ENCODE data around the gene NTRK2.

The NTRK2 gene

DNA sequence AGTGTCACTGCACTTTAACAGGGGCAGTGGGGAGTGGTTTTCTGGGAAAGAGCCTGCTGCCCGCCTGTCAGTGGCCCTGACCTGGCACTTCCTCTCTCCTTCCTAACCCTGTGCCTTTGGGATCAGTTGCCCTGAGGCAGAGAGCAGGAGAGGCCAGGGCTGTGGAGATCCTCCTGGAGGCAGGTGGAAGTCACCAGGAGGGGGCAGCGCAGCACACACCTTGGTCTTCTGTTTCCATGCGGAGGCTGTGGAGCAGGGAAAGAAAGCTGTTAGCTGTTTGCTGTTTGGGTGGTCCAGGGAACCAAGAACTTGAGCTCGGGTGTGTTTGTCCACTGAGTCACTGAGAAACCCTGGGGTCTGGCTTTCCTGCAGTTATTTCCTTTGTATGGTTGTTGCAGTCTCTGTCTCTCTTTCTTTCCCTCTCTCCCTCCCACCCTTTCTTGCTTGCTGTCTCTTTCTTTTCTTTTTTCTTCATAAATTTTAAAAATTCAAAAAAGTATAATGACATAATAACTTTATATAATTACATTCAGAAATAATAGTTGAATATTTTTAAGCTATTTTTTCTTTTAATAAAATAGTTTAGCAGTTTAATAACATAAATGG, 28.1 kb downstream of the NTRK2 start:
- TF ChIP-seq, protein P1, sequence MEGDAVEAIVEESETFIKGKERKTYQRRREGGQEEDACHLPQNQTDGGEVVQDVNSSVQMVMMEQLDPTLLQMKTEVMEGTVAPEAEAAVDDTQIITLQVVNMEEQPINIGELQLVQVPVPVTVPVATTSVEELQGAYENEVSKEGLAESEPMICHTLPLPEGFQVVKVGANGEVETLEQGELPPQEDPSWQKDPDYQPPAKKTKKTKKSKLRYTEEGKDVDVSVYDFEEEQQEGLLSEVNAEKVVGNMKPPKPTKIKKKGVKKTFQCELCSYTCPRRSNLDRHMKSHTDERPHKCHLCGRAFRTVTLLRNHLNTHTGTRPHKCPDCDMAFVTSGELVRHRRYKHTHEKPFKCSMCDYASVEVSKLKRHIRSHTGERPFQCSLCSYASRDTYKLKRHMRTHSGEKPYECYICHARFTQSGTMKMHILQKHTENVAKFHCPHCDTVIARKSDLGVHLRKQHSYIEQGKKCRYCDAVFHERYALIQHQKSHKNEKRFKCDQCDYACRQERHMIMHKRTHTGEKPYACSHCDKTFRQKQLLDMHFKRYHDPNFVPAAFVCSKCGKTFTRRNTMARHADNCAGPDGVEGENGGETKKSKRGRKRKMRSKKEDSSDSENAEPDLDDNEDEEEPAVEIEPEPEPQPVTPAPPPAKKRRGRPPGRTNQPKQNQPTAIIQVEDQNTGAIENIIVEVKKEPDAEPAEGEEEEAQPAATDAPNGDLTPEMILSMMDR (conservative IDR thresholded peaks at IDR 0.05; ENCODE audit: low read depth, low read length), result peak; percentile 60
- no peak overlapping the region for H3K4me3 ChIP-seq (ENCODE audit: low read depth, low read length)
- DNase-seq (ENCODE audit: low read depth), result peak; percentile 39

- DNase-seq (ENCODE audit: low read depth), result no peak
- TF ChIP-seq, protein P1 (conservative IDR thresholded peaks at IDR 0.05; ENCODE audit: low read depth, low read length), result no peak
These were observed 28.8 kb downstream of the NTRK2 start for GRCh38 chr9:84698323-84698722.

GRCh38 chr9:84699984-84700383, 30.5 kb downstream of the NTRK2 start:
- no peak overlapping the region for H3K4me3 ChIP-seq (ENCODE audit: low read depth, low read length)
- TF ChIP-seq, protein P1 (conservative IDR thresholded peaks at IDR 0.05; ENCODE audit: low read depth, low read length), result no peak
- no peak for DNase-seq (ENCODE audit: low read depth)

More at GRCh38 chr9:84698323-84698722, 28.8 kb downstream of the NTRK2 start:
- no peak overlapping the region for H3K4me3 ChIP-seq (ENCODE audit: low read depth, low read length)

- DNase-seq (ENCODE audit: low read depth), result no peak
- TF ChIP-seq, protein P1 (conservative IDR thresholded peaks at IDR 0.05; ENCODE audit: low read depth, low read length), result no peak
These were observed 32.3 kb downstream of the NTRK2 start for GRCh38 chr9:84701801-84702200.

GRCh38 chr9:84702471-84702870, 32.9 kb downstream of the NTRK2 start:
- TF ChIP-seq, protein P1 (conservative IDR thresholded peaks at IDR 0.05; ENCODE audit: low read depth, low read length), result no peak
- H3K4me3 ChIP-seq (ENCODE audit: low read depth, low read length), result no peak overlapping the region
- DNase-seq (ENCODE audit: low read depth), result no peak

More at GRCh38 chr9:84701801-84702200, 32.3 kb downstream of the NTRK2 start:
- no peak overlapping the region for H3K4me3 ChIP-seq (ENCODE audit: low read depth, low read length)

- TF ChIP-seq, protein P1 (conservative IDR thresholded peaks at IDR 0.05; ENCODE audit: low read depth, low read length), result no peak
- H3K4me3 ChIP-seq (ENCODE audit: low read depth, low read length), result no peak overlapping the region
- no peak for DNase-seq (ENCODE audit: low read depth)
These were observed 34.3 kb downstream of the NTRK2 start for GRCh38 chr9:84703793-84704192.

GRCh38 chr9:84705128-84705527, 35.6 kb downstream of the NTRK2 start:
- no peak overlapping the region for H3K4me3 ChIP-seq (ENCODE audit: low read depth, low read length)
- TF ChIP-seq, protein P1 (conservative IDR thresholded peaks at IDR 0.05; ENCODE audit: low read depth, low read length), result no peak

More at GRCh38 chr9:84705128-84705527, 35.6 kb downstream of the NTRK2 start:
- no peak for DNase-seq (ENCODE audit: low read depth)
